HCT116 (cell line): Measurements from ENCODE around the gene C1QTNF3. TPM values are rescaled to one million over a fixed set of nuclear protein-coding genes. Genes with fewer than 3 reads are reported as not detected.

ENCODE experiments used
- ATAC-seq: fragments of 200-7000 bp; cut with Tn5 transposase; 2 replicates; pipeline ENCODE4 v1.9.1; 2020; ENCODE audit warnings: mild to moderate bottlenecking, moderate library complexity
- BruUV-seq: library from RNA; stranded (reverse); fragments of 400-500 nt; replicated peaks from 2 replicates; lab custom pipeline; 2021; lab: Mats Ljungman, UMichigan
- CTCF ChIA-PET: fragments of 300-600 bp; sonication (Branson Sonifier 250); formaldehyde crosslinking; loops from one replicate; lab custom pipeline; 2021; ENCODE audit warnings: antibody characterized with exemption; lab: Charles Lee
- POLR2A ChIA-PET: fragments of 300-600, 350-600 bp; sonication (Branson Sonifier 250); formaldehyde crosslinking; loops from one replicate; lab custom pipeline; 2021; ENCODE audit warnings: antibody characterized with exemption; lab: Charles Lee
- RAD21 ChIA-PET, 2 experiments: fragments of 300-600 bp; sonication (Branson Sonifier 250); formaldehyde crosslinking; loops; one replicate each; lab custom pipeline; 2023; ENCODE audit warnings: low total read pairs in 2 of 2; ENCODE audit not compliant: uncharacterized antibody in 2 of 2, unreplicated experiment in 2 of 2, low non-redundant PET in 1 of 2; lab: Charles Lee
- DNase-seq: peaks from one replicate; pipeline ENCODE4 v3.0.0-alpha.2; 2010; ENCODE audit warnings: low read depth, low spot score
- H2AFZ ChIP-seq: fragments of 200-600 bp; shearing (Covaris generic), sonication (generic); 2 replicates; pipeline ENCODE4 v1.6.1; 2017; ENCODE audit warnings: low read depth, mixed run types, mixed read lengths, antibody characterized with exemption, low read length; ENCODE audit not compliant: poor library complexity, severe bottlenecking
- H3K27ac ChIP-seq: 2 replicates; pipeline ENCODE4 v1.5.1; 2012; ENCODE audit warnings: low read depth, low read length
- H3K27me3 ChIP-seq: fragments of 200-600 bp; sonication (generic); 2 replicates; pipeline ENCODE4 v1.6.1; 2016; ENCODE audit warnings: mixed run types, low read length, mixed read lengths; ENCODE audit not compliant: insufficient read depth
- H3K36me3 ChIP-seq, 2 experiments: fragments of 200-500 bp in 1 of 2; fragments of 200-600 bp in 1 of 2; sonication (Bioruptor generic) in 1 of 2; sonication (generic) in 1 of 2; 2 replicates each; pipeline versions ENCODE4 v1.5.1 to v1.6.1; 2014 to 2016; ENCODE audit warnings: low read length in 2 of 2, inconsistent platforms in 1 of 2, mixed read lengths in 1 of 2, mixed run types in 1 of 2; ENCODE audit not compliant: insufficient read depth in 2 of 2, control insufficient read depth in 1 of 2
- H3K4me1 ChIP-seq, 2 experiments: fragments of 200-600 bp in 1 of 2; sonication (generic) in 1 of 2; 2 replicates each; pipeline versions ENCODE4 v1.5.1 to v1.6.1; 2012 to 2017; ENCODE audit warnings: low read length in 2 of 2, inconsistent platforms in 1 of 2, mild to moderate bottlenecking in 1 of 2, mixed read lengths in 1 of 2, mixed run types in 1 of 2, moderate library complexity in 1 of 2; ENCODE audit not compliant: insufficient read depth in 2 of 2, control insufficient read depth in 1 of 2
- H3K4me2 ChIP-seq: fragments of 200-600 bp; sonication (generic); 2 replicates; pipeline ENCODE4 v1.6.1; 2017; ENCODE audit warnings: mixed run types, low read length, mixed read lengths
- H3K4me3 ChIP-seq, 2 experiments: fragments of 200-600 bp in 1 of 2; sonication (generic) in 1 of 2; replicated peaks in 1 of 2; 2 replicates each; pipeline ENCODE4 v1.5.1; 2011 to 2016; ENCODE audit warnings: low read length in 2 of 2, control low read depth in 1 of 2, low read depth in 1 of 2, mild to moderate bottlenecking in 1 of 2, mixed read lengths in 1 of 2, mixed run types in 1 of 2
- H3K79me2 ChIP-seq: fragments of 200-600 bp; sonication (generic); 2 replicates; pipeline ENCODE4 v1.6.1; 2017; ENCODE audit warnings: mild to moderate bottlenecking, mixed run types, low read length, moderate library complexity, mixed read lengths; ENCODE audit not compliant: insufficient read depth
- H3K9ac ChIP-seq: fragments of 200-600 bp; sonication (generic); 2 replicates; pipeline ENCODE4 v1.6.1; 2016; ENCODE audit warnings: low read length, mixed read lengths
- H3K9me2 ChIP-seq: fragments of 200-600 bp; sonication (generic), shearing (Covaris generic); 2 replicates; pipeline ENCODE4 v1.6.1; 2017; ENCODE audit warnings: mixed run types, mild to moderate bottlenecking, moderate library complexity; ENCODE audit not compliant: insufficient read depth
- H3K9me3 ChIP-seq, 2 experiments: fragments of 200-500 bp in 1 of 2; fragments of 200-600 bp in 1 of 2; sonication (Bioruptor generic) in 1 of 2; sonication (generic) in 1 of 2; 2 replicates each; pipeline ENCODE4 v1.6.1; 2014 to 2017; ENCODE audit warnings: low read length in 2 of 2, mixed read lengths in 2 of 2, inconsistent platforms in 1 of 2, low read depth in 1 of 2, mild to moderate bottlenecking in 1 of 2, mixed run types in 1 of 2, moderate library complexity in 1 of 2; ENCODE audit not compliant: control insufficient read depth in 1 of 2, insufficient read depth in 1 of 2
- H4K20me1 ChIP-seq: fragments of 200-600 bp; sonication (generic), shearing (Covaris generic); 2 replicates; pipeline ENCODE4 v1.6.1; 2017; ENCODE audit warnings: mixed run types, mild to moderate bottlenecking, moderate library complexity; ENCODE audit not compliant: insufficient read depth
- EGR1 ChIP-seq: IDR thresholded peaks from 2 replicates; pipeline ENCODE4 v1.6.1; 2012; ENCODE audit warnings: low read depth
- EZH2phosphoT487 ChIP-seq: fragments of 200-600 bp; IDR thresholded peaks from 2 replicates; pipeline ENCODE4 v1.6.1; 2018; ENCODE audit warnings: antibody characterized with exemption, borderline replicate concordance
- POLR2A ChIP-seq: IDR thresholded peaks from 2 replicates; pipeline ENCODE4 v1.7.0; 2011; ENCODE audit warnings: borderline replicate concordance; ENCODE audit not compliant: insufficient read depth, insufficient read length; ENCODE audit errors: extremely low read depth
- RAD21 ChIP-seq: IDR thresholded peaks from 2 replicates; pipeline ENCODE4 v1.6.1; 2012; ENCODE audit warnings: low read depth, mild to moderate bottlenecking
- SP1 ChIP-seq: IDR thresholded peaks from 2 replicates; pipeline ENCODE4 v1.6.1; 2012; ENCODE audit warnings: low read depth
- TCF7L2 ChIP-seq: IDR thresholded peaks from 2 replicates; pipeline ENCODE4 v1.7.0; 2011; ENCODE audit warnings: borderline replicate concordance, inconsistent platforms; ENCODE audit not compliant: insufficient read depth, insufficient read length; ENCODE audit errors: extremely low read depth
- YY1 ChIP-seq: IDR thresholded peaks from 2 replicates; pipeline ENCODE4 v1.6.1; 2011; ENCODE audit warnings: low read length, low read depth, moderate library complexity, mild to moderate bottlenecking; ENCODE audit not compliant: insufficient replicate concordance; ENCODE audit errors: extremely low read depth
- ZNF274 ChIP-seq: fragments of 200-500 bp; sonication (Bioruptor generic); IDR thresholded peaks from 2 replicates; pipeline ENCODE4 v1.6.1; 2014; ENCODE audit warnings: mild to moderate bottlenecking, low read depth, low read length, inconsistent platforms
- intact Hi-C: fragments of 100-400 bp; cut with micrococcal nuclease; formaldehyde crosslinking; loops from 2 replicates; pipeline ENCODE4 v1.10.0; 2022
- total RNA-seq: library from RNA; stranded (reverse); gene quantifications from one replicate; pipeline ENCODE4 v1.2.1, GENCODE V29; 2021; ENCODE audit not compliant: unreplicated experiment
- TF ChIP-seq, protein P1 (sequence below): IDR thresholded peaks from 2 replicates; pipeline ENCODE4 v1.6.1; 2011; ENCODE audit warnings: mild to moderate bottlenecking, low read length, moderate library complexity; ENCODE audit not compliant: insufficient replicate concordance; ENCODE audit errors: extremely low read depth

The C1QTNF3 gene
- total RNA-seq, 1 experiment from 2014 or later, result 2.6 TPM

DNA sequence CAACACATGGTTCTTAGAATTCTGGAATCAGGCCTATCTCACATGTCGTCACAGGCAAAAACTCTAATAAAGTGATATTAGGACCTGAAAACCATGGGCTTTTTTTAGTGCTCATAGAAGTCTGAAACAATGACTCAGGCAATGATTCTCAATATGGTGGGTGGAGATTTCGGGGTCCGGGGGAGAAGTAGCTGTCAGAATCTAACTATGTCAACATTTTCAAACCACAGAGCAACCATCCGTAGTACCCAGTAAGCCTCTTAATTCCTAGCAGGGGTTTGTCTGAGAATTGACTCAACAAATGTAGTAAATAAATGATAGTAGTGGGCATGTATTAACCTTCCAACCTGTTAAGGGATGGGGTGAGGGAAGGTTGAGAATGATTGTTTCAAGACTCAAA, 37.8 kb downstream of the C1QTNF3 start:
- no peak overlapping the region for H3K27ac ChIP-seq
- intact Hi-C loops, result no loop called here
- no peaks in the 10 kb centered on the region for H3K9me3 ChIP-seq
- no TSS peak for BruUV-seq
- DNase-seq (no peak), ATAC-seq (no peak)
- ChIA-PET POLR2A (no interaction called here), RAD21 (no interaction called here), CTCF (no interaction called here)
- H3K4me2 ChIP-seq, result no peak overlapping the region
- no peaks in the 10 kb centered on the region for H3K9me2 ChIP-seq
- H3K9ac ChIP-seq, result no peak overlapping the region
- no peaks in the 10 kb centered on the region for H3K79me2 ChIP-seq
- H3K4me3 ChIP-seq, result no peak overlapping the region
- no peaks in the 10 kb centered on the region for H4K20me1 ChIP-seq
- no peaks in the 10 kb centered on the region for H3K27me3 ChIP-seq
- no peak overlapping the region for H2AFZ ChIP-seq
- no peaks in the 10 kb centered on the region for H3K36me3 ChIP-seq
- TF ChIP-seq RAD21, result no peak
- TF ChIP-seq, protein P1, sequence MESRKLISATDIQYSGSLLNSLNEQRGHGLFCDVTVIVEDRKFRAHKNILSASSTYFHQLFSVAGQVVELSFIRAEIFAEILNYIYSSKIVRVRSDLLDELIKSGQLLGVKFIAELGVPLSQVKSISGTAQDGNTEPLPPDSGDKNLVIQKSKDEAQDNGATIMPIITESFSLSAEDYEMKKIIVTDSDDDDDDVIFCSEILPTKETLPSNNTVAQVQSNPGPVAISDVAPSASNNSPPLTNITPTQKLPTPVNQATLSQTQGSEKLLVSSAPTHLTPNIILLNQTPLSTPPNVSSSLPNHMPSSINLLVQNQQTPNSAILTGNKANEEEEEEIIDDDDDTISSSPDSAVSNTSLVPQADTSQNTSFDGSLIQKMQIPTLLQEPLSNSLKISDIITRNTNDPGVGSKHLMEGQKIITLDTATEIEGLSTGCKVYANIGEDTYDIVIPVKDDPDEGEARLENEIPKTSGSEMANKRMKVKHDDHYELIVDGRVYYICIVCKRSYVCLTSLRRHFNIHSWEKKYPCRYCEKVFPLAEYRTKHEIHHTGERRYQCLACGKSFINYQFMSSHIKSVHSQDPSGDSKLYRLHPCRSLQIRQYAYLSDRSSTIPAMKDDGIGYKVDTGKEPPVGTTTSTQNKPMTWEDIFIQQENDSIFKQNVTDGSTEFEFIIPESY, result no peak
- TF ChIP-seq EZH2phosphoT487, result no peak
- TF ChIP-seq ZNF274, result no peak
- no peak for TF ChIP-seq TCF7L2
- no peak for TF ChIP-seq EGR1
- TF ChIP-seq POLR2A, result no peak
- TF ChIP-seq YY1, result no peak
- TF ChIP-seq SP1, result no peak
- H3K4me1 ChIP-seq, result peaks cover 6% of the 10 kb centered on the region in 2 experiments; a peak in 2 of 4 replicates
